K562 (cell line): ENCODE data around the gene MROH8. TPM values are rescaled to one million over a fixed set of nuclear protein-coding genes. Genes with fewer than 3 reads are reported as not detected.

Experiments used
- C11orf30 ChIP-seq: fragments of 450-650 bp; IDR thresholded peaks from 2 replicates; pipeline ENCODE4 v1.6.1; 2016; ENCODE audit warnings: low read depth, mild to moderate bottlenecking
- CAMTA2 ChIP-seq: fragments of 250-450 bp; sonication (Bioruptor Pico); conservative IDR thresholded peaks from 2 replicates; pipeline ENCODE4 v1.5.1; 2022
- CBFA2T2 ChIP-seq: fragments of 450-650 bp; conservative IDR thresholded peaks from 2 replicates; pipeline ENCODE4 v1.6.1; 2017; ENCODE audit warnings: mild to moderate bottlenecking
- ELF1 ChIP-seq: fragments of 200-800 bp; sonication (Bioruptor generic); IDR thresholded peaks from 2 replicates; pipeline ENCODE4 v1.6.1; 2016; ENCODE audit warnings: missing genetic modification characterization, missing compliant biosample characterization
- ETV6 ChIP-seq, 3 experiments: fragments of 150-350 bp in 1 of 3; sonication (generic) in 1 of 3; formaldehyde crosslinking in 1 of 3; IDR thresholded peaks; 2 replicates each; pipeline versions ENCODE4 v1.6.1 to v1.8.0; 2014 to 2022; ENCODE audit warnings: borderline replicate concordance in 2 of 3, low read depth in 2 of 3, antibody characterized with exemption in 1 of 3, low read length in 1 of 3, mild to moderate bottlenecking in 1 of 3, missing genetic modification reagents in 1 of 3
- EWSR1 ChIP-seq: fragments of 450-650 bp; IDR thresholded peaks from 2 replicates; pipeline ENCODE4 v1.6.1; 2018; ENCODE audit warnings: borderline replicate concordance, mild to moderate bottlenecking, low read depth, moderate library complexity; ENCODE audit not compliant: partially characterized antibody
- GATAD2B ChIP-seq: fragments of 450-650 bp; IDR thresholded peaks from 2 replicates; pipeline ENCODE4 v1.6.1; 2017; ENCODE audit warnings: mild to moderate bottlenecking, borderline replicate concordance
- HMGN3 ChIP-seq: IDR thresholded peaks from 2 replicates; pipeline ENCODE4 v1.6.1; 2011; ENCODE audit warnings: borderline replicate concordance, low read depth, mild to moderate bottlenecking, mixed read lengths, low read length; ENCODE audit not compliant: insufficient read length; ENCODE audit errors: extremely low read depth
- MTA1 ChIP-seq: fragments of 450-650 bp; IDR thresholded peaks from 2 replicates; pipeline ENCODE4 v1.6.1; 2017; ENCODE audit warnings: borderline replicate concordance
- MTA2 ChIP-seq: fragments of 450-650 bp; IDR thresholded peaks from 2 replicates; pipeline ENCODE4 v1.6.1; 2016; ENCODE audit warnings: low read depth
- NBN ChIP-seq: fragments of 450-650 bp; IDR thresholded peaks from 2 replicates; pipeline ENCODE4 v1.6.1; 2016; ENCODE audit warnings: low read depth, mild to moderate bottlenecking
- NEUROD1 ChIP-seq: fragments of 150-350 bp; IDR thresholded peaks from 2 replicates; pipeline ENCODE4 v1.6.1; 2014; ENCODE audit warnings: borderline replicate concordance, low read length, low read depth; ENCODE audit not compliant: partially characterized antibody
- NR2F6 ChIP-seq: fragments of 450-650 bp; formaldehyde crosslinking; IDR thresholded peaks from 2 replicates; pipeline ENCODE4 v1.4.0; 2020; ENCODE audit warnings: mild to moderate bottlenecking
- RAD21 ChIP-seq, 2 experiments: fragments of 250-450 bp in 1 of 2; fragments of 450-650 bp in 1 of 2; sonication (Bioruptor Pico) in 1 of 2; formaldehyde crosslinking in 1 of 2; IDR thresholded peaks in 1 of 2; conservative IDR thresholded peaks in 1 of 2; 2 replicates each; pipeline versions ENCODE4 v1.4.0 to v1.8.0; 2020 to 2022; ENCODE audit warnings: mild to moderate bottlenecking in 2 of 2, moderate library complexity in 1 of 2
- SAP30 ChIP-seq: fragments of 200-600 bp; sonication (generic); IDR thresholded peaks from 2 replicates; pipeline ENCODE4 v1.6.1; 2012; ENCODE audit warnings: borderline replicate concordance, low read depth, mild to moderate bottlenecking, moderate library complexity, low read length, control low read depth, inconsistent platforms; ENCODE audit not compliant: insufficient read depth, poor library complexity, severe bottlenecking
- THAP12 ChIP-seq: fragments of 250-450 bp; sonication (Bioruptor Pico); IDR thresholded peaks from 2 replicates; pipeline ENCODE4 v1.9.0; 2021; ENCODE audit warnings: mild to moderate bottlenecking, inconsistent platforms
- TRIM25 ChIP-seq: fragments of 450-650 bp; IDR thresholded peaks from 2 replicates; pipeline ENCODE4 v1.7.0; 2016; ENCODE audit warnings: borderline replicate concordance
- WHSC1 ChIP-seq: IDR thresholded peaks from one replicate; pipeline ENCODE4 v1.6.1; 2012; ENCODE audit warnings: low read length, control low read depth, inconsistent platforms
- ZBTB1 ChIP-seq: sonication (generic); formaldehyde crosslinking; IDR thresholded peaks from 2 replicates; pipeline ENCODE4 v1.8.1; 2023; ENCODE audit warnings: missing genetic modification reagents, low read depth, mild to moderate bottlenecking, borderline replicate concordance
- ZNF121 ChIP-seq: sonication (generic); formaldehyde crosslinking; conservative IDR thresholded peaks from 2 replicates; pipeline ENCODE4 v1.8.0; 2022; ENCODE audit warnings: missing genetic modification reagents
- ZNF143 ChIP-seq: sonication (generic); formaldehyde crosslinking; IDR thresholded peaks from 2 replicates; pipeline ENCODE4 v1.9.0; 2022; ENCODE audit warnings: mild to moderate bottlenecking, missing genetic modification reagents
- ZNF217 ChIP-seq: sonication (generic); formaldehyde crosslinking; IDR thresholded peaks from 2 replicates; pipeline ENCODE4 v1.8.0; 2022; ENCODE audit warnings: mild to moderate bottlenecking, missing genetic modification reagents
- ZNF507 ChIP-seq: conservative IDR thresholded peaks from 2 replicates; pipeline ENCODE4 v1.6.1; 2017; ENCODE audit warnings: missing genetic modification characterization, missing compliant biosample characterization
- polyA plus RNA-seq, 8 experiments: library from polyadenylated mRNA; depleted of rRNA in 4 of 8; stranded (reverse) in 5 of 8; unstranded in 3 of 8; fragments of >200 nt; fragmentation: Nextera tagmentation in 2 of 8; fragmentation: Illumina TruSeq in 1 of 8; extraction: Ambion mirVana in 2 of 8; extraction: Trizol in 1 of 8; gene quantifications; 2 replicates each; pipeline versions ENCODE4 v1.2.1 to v1.2.3, GENCODE V29; 2011 to 2014; ENCODE audit warnings: inconsistent platforms in 1 of 8, missing spikeins in 1 of 8
- total RNA-seq, 7 experiments: library from RNA; depleted of rRNA in 6 of 7; stranded (reverse); fragments of >200 nt in 6 of 7; fragmentation: Illumina TruSeq in 2 of 7; extraction: Trizol in 2 of 7; gene quantifications; 2 replicates each; pipeline versions ENCODE4 v1.2.1 to v1.2.3, GENCODE V29; 2011 to 2021; ENCODE audit warnings: low replicate concordance in 1 of 7

The MROH8 gene
- total and polyA plus RNA-seq, 9 of the 15 experiments (the other 6 are each of a cell fraction or from before 2014, with no cell fraction given): 0.21 to 1.5 (median 0.78) TPM

- TF ChIP-seq HMGN3 (no peak), C11orf30 (no peak), TRIM25 (no peak), ZNF507 (no peak), WHSC1 (no peak), ZNF143 (CRISPR knock-in tag) (no peak), EWSR1 (no peak), SAP30 (no peak), NBN (0 out of 2 replicates have a peak, but pooled peaks have one; percentile 41), NR2F6 (CRISPR knock-in tag) (no peak), RAD21 (CRISPR knock-in tag; conservative IDR thresholded peaks at IDR 0.05 in 1 of 2, IDR thresholded peaks at IDR 0.05 in 1 of 2) (peak in 1 of 2 experiments; percentile 17; a peak in 1 of 4 replicates), ZNF121 (CRISPR knock-in tag) (no peak), ZNF217 (CRISPR knock-in tag) (no peak), MTA1 (peak; percentile 46; the same call in 1 of the 2 replicates), CBFA2T2 (peak; percentile 97), ETV6 (IDR thresholded peaks at IDR 0.05; ENCODE audit: borderline replicate concordance in 1 of 2, low read depth in 2 of 2, low read length in 1 of 2) (no peak), ETV6 (CRISPR knock-in tag; IDR thresholded peaks at IDR 0.05; ENCODE audit: borderline replicate concordance) (no peak), CAMTA2 (CRISPR knock-in tag) (no peak), MTA2 (peak; percentile 98), GATAD2B (peak; percentile 67; the same call in 1 of the 2 replicates), NEUROD1 (peak; percentile 51), ZBTB1 (no peak), THAP12 (no peak), ELF1 (tag) (no peak)
Measured at GRCh38 chr20:37154684-37155298, 24.6 kb downstream of the MROH8 start (continued).
